Progenitor cell of endocrine pancreas (in vitro differentiated cells): Measurements from ENCODE around the gene PIP5K1B. TPM values are rescaled to one million over a fixed set of nuclear protein-coding genes. Genes with fewer than 3 reads are reported as not detected.

ENCODE experiments used
- DNase-seq: peaks from one replicate; pipeline ENCODE4 v3.0.0; 2021; ENCODE audit warnings: low spot score; ENCODE audit not compliant: unreplicated experiment
- H3K27ac Mint-ChIP-seq: 2 replicates; pipeline ENCODE4 v1.8.0; 2021; ENCODE audit warnings: mild to moderate bottlenecking, moderate library complexity, mixed read lengths
- H3K27me3 Mint-ChIP-seq: 2 replicates; pipeline ENCODE4 v1.8.0; 2021; ENCODE audit warnings: mixed read lengths
- H3K36me3 Mint-ChIP-seq: 2 replicates; pipeline ENCODE4 v1.8.0; 2022; ENCODE audit warnings: mixed read lengths; ENCODE audit not compliant: insufficient read depth
- H3K4me1 Mint-ChIP-seq: 2 replicates; pipeline ENCODE4 v1.8.0; 2021; ENCODE audit warnings: low read depth, mixed read lengths
- H3K4me3 Mint-ChIP-seq: 2 replicates; pipeline ENCODE4 v1.8.0; 2021; ENCODE audit warnings: low read depth, mild to moderate bottlenecking, moderate library complexity, mixed read lengths
- H3K9me3 Mint-ChIP-seq: 2 replicates; pipeline ENCODE4 v1.8.0; 2021; ENCODE audit warnings: low read depth, mixed read lengths
- CTCF ChIP-seq: fragments of 200-600 bp; sonication (generic); IDR thresholded peaks from one replicate; pipeline ENCODE4 v1.5.0; 2021; ENCODE audit warnings: antibody characterized with exemption, mild to moderate bottlenecking; ENCODE audit not compliant: unreplicated experiment
- total RNA-seq: library from RNA; stranded (reverse); gene quantifications from 2 replicates; pipeline ENCODE4 v1.2.1, GENCODE V29; 2021

The PIP5K1B gene
- total RNA-seq, 1 donor from 2014 or later = 1.5 TPM

- no peak overlapping the region for H3K4me3 Mint-ChIP-seq
- no peaks in the 10 kb centered on the region for H3K27me3 Mint-ChIP-seq
- H3K9me3 Mint-ChIP-seq = no peaks in the 10 kb centered on the region
- TF ChIP-seq CTCF = no peak
- H3K27ac Mint-ChIP-seq = no peak overlapping the region
- no peak for DNase-seq
- peaks cover 2% of the 10 kb centered on the region for H3K4me1 Mint-ChIP-seq
- H3K36me3 Mint-ChIP-seq = no peaks in the 10 kb centered on the region
Measured at GRCh38 chr9:68782546-68782945, 77.5 kb downstream of the PIP5K1B start.

GRCh38 chr9:68785965-68786364 lies 80.9 kb downstream of the PIP5K1B start:
- no peak for DNase-seq
- H3K4me3 Mint-ChIP-seq = no peak overlapping the region
- H3K4me1 Mint-ChIP-seq = peaks cover 2% of the 10 kb centered on the region
- no peaks in the 10 kb centered on the region for H3K36me3 Mint-ChIP-seq
- H3K27me3 Mint-ChIP-seq = no peaks in the 10 kb centered on the region
- no peak for TF ChIP-seq CTCF
- H3K9me3 Mint-ChIP-seq = no peaks in the 10 kb centered on the region
- no peak overlapping the region for H3K27ac Mint-ChIP-seq

GRCh38 chr9:68791169-68791568 lies 86.1 kb downstream of the PIP5K1B start:
- Mint-ChIP-seq H3K4me1 (no peaks in the 10 kb centered on the region), H3K27me3 (no peaks in the 10 kb centered on the region), H3K9me3 (no peaks in the 10 kb centered on the region), H3K36me3 (no peaks in the 10 kb centered on the region), H3K4me3 (no peak overlapping the region), H3K27ac (no peak overlapping the region)
- DNase-seq = no peak
- no peak for TF ChIP-seq CTCF

GRCh38 chr9:68793605-68794343 lies 88.7 kb downstream of the PIP5K1B start:
- Mint-ChIP-seq H3K9me3 (no peaks in the 10 kb centered on the region), H3K4me3 (no peak overlapping the region), H3K4me1 (no peaks in the 10 kb centered on the region), H3K36me3 (no peaks in the 10 kb centered on the region), H3K27me3 (no peaks in the 10 kb centered on the region), H3K27ac (no peak overlapping the region)
- no peak for TF ChIP-seq CTCF
- no peak for DNase-seq

GRCh38 chr9:68794898-68795297 lies 89.9 kb downstream of the PIP5K1B start:
- TF ChIP-seq CTCF = no peak
- H3K4me1 Mint-ChIP-seq = no peaks in the 10 kb centered on the region
- no peaks in the 10 kb centered on the region for H3K36me3 Mint-ChIP-seq
- DNase-seq = no peak
- H3K27ac Mint-ChIP-seq = no peak overlapping the region
- no peak overlapping the region for H3K4me3 Mint-ChIP-seq
- H3K27me3 Mint-ChIP-seq = no peaks in the 10 kb centered on the region
- H3K9me3 Mint-ChIP-seq = no peaks in the 10 kb centered on the region
